HG03558 (cell line): Measurements from ENCODE around the gene ATP6V0D1.

Experiments
- ATAC-seq: cut with Tn5 transposase; IDR thresholded peaks from one replicate; pipeline ENCODE4 v1.9.1; 2021; ENCODE audit warnings: moderate number of reproducible peaks; ENCODE audit not compliant: unreplicated experiment; ENCODE audit errors: extremely low read depth

ATP6V0D1 gene

GRCh38 chr16:67463691-67464090 lies 17.3 kb downstream of the ATP6V0D1 start:
- ATAC-seq = no peak

DNA sequence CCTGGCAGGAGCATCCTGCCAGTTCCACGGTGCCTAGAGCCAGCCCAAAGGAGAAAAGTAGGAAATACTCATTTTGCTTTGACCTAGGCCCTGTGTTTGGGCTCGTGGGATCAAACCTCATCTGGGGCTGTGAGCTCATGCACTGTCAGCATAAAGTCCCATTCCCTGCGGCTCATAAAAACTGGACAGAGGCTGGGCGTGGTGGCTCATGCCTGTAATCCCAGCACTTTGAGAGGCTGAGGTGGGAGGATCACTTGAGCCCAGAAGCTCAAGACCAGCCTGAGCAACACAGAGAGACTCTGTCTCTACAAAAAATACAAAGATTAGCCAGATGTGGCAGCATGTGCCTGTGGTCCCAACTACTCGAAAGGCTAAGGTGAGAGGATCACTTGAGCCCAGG lies 17.9 kb downstream of the ATP6V0D1 start:
- no peak for ATAC-seq

GRCh38 chr16:67462279-67462655 lies 18.7 kb downstream of the ATP6V0D1 start:
- ATAC-seq = no peak

DNA sequence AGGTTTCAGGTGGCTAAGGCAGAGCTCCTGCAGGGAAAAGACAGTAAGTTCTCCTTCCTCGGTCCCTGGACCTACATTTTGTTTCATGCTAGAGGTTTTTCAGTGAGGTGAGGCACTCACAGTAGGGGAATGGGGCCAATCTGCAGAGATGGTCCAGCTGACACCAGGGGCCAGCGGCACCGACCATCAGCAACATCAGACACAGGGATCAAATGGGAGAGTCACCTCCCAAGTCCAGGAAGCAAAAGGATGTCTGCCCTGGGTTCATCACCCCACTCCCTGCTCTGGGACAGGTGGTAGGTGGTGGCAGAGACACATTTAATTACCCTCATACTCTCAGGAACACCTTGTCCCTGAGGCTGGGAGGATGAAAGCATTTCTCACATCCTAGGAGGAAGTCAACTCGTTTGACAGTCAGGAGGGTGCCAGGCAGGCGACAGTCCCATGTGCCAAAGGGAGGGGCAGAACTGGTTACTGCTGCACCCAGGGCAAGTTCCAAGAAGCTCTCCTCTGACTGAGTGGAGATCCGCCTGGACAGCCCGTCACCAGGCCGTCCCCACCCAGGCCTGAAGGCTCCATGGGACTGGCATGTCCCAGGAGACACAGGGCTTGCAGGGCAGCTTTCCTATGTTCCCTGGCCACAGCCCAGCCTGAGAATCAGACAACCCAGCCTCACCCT lies 19.2 kb downstream of the ATP6V0D1 start:
- ATAC-seq = no peak

GRCh38 chr16:67460961-67461360 lies 20.0 kb downstream of the ATP6V0D1 start:
- no peak for ATAC-seq

DNA sequence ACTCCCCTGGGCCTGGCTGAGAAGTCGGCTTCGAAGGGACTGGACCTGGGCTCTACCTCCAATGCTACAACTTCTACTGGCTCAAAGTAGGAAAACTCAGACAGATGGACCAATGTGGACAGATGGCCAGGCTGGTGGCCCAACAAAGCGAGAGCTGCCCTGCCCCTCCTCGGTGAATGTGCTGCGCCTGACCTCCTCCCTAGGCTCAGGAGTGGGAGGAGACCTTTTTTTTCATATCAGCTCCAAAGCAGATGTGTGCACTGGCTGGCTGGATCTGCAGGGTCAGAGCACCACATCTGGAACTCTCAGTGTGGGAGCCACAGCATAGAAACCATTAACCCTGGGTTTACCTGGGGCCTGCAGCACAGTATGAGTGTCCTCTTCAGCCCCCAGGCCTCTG lies 20.8 kb downstream of the ATP6V0D1 start:
- no peak for ATAC-seq

- no peak for ATAC-seq
These were observed 21.2 kb downstream of the ATP6V0D1 start for GRCh38 chr16:67459861-67460150.

DNA sequence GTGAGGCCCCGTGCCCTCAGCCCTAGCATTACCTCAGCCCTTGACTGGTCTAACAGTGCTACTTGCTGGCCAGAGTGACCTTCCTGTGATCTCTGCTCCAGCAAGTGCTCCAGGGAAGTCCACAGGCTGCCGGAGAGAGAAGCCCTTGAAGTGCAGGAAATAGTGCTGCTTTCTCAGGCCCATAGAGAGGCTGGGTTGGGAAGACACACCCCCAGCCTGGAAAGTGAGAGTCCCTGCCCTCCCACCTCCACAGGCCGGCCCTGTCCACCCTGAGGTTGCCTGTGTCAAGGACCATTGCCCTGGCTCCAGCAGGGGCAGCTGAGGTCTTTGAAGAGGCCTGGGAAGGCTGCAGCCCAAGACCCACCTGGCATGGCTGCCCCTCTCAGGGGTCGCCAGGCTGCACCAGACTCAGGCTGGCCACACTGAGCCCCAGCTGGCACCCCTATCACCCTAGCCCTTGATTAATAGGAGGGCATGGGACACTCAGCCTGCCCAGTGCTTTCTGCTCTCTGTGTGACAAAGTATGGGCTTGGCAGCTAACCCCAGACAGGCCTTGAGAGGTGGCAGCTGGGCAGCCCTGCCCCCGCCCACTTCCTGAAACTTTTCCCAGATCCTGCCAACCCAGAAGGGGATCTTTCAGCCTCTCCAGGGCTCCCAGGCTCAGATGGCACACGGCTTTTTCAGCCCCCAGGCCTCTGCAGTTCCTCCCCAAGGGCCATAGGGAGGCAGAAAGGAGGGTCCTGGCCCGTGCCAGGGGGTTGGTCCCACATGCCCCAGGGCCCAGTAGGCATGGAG lies 21.7 kb downstream of the ATP6V0D1 start:
- ATAC-seq = no peak

DNA sequence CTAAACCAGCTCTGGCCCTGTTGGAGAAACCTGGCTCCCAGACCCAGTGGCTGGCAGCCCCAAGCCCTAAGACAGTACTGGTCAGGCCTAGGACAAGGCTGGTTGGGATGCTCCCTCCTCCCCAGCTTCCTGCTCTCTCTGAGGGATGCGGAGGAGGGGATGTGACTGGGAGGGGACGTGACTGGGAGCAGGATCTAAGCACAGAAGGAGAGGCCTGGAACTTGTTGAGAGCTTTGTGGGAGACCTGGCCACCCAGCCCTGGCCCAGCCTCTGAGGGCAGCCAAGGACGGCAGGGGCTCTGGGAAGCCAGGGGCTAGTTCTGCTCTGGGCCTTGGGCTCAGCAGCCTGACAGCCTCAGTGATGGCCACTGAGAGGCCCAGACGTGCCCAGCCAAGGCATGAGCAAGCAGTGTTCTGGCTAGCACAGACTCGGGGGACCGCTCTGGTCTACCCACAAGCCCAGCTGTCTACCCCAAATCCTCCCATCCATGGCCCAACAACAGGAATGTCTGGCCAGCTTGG lies 22.8 kb downstream of the ATP6V0D1 start:
- no peak for ATAC-seq

GRCh38 chr16:67457611-67458010 lies 23.3 kb downstream of the ATP6V0D1 start:
- ATAC-seq = no peak

GRCh38 chr16:67456391-67457081 lies 24.4 kb downstream of the ATP6V0D1 start:
- no peak for ATAC-seq

GRCh38 chr16:67454852-67455251 lies 26.1 kb downstream of the ATP6V0D1 start:
- no peak for ATAC-seq

DNA sequence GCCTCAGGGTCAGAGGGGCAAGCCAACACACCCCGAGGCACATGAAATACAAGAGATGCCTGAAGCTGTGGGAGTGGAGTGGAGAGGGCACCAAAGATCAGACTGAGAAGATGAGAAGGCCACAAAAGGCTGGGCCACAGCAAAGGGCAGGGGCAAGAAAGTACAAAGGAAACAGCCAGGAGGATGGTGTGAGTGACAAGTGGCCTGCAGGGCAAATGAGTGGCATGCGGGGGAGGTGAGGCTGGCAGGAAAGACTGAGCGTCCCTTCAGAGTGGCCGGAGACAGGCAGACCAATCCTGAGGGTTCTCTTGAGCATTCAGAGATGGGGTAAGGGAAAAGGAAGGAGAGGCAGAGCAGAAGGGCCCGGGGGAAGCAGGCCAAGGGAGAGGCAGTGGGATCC lies 26.9 kb downstream of the ATP6V0D1 start:
- no peak for ATAC-seq

GRCh38 chr16:67451704-67452435 lies 29.1 kb downstream of the ATP6V0D1 start:
- ATAC-seq = no peak

GRCh38 chr16:67451061-67451703 lies 29.8 kb downstream of the ATP6V0D1 start:
- no peak for ATAC-seq

DNA sequence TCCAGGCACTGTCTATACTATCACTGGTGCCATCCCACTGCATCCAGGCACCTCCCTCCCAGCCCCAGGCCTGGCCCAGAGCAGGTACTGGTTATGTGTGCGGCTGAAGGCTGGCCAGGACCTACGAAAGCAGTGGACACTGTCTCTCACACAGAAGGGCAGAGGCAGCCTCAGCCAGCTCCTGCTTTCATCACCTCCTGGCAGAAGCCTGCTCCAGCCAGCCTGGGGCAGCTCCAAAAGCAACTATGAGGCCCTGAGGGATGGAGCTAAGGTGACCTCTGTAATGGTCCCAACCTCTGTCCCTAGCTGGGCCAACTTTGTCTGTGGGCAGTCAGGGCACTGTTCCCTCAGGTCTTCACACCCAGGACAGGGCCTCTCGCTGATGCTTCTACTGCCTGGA lies 31.2 kb downstream of the ATP6V0D1 start:
- no peak for ATAC-seq

DNA sequence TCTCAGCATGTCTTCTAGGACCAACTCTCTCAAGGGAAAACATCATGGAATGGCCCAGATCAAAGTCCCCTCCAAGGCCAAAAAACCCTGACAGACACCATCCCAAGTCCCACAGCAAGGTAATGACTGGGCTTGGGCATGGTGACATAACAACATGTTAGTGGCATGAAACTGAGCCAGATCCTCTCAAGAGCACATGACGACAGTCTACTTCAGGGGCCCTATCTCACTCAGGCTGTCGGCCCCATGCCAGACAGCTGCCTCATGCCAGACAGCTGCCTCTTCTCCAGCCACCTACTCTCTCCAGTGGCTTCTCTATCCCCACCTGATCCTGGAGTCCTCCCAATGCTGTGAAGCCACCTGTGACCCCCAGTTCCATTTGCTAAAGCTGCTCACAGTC lies 31.6 kb downstream of the ATP6V0D1 start:
- ATAC-seq = no peak

- ATAC-seq = no peak
These were observed 32.4 kb downstream of the ATP6V0D1 start for GRCh38 chr16:67448580-67448979.

DNA sequence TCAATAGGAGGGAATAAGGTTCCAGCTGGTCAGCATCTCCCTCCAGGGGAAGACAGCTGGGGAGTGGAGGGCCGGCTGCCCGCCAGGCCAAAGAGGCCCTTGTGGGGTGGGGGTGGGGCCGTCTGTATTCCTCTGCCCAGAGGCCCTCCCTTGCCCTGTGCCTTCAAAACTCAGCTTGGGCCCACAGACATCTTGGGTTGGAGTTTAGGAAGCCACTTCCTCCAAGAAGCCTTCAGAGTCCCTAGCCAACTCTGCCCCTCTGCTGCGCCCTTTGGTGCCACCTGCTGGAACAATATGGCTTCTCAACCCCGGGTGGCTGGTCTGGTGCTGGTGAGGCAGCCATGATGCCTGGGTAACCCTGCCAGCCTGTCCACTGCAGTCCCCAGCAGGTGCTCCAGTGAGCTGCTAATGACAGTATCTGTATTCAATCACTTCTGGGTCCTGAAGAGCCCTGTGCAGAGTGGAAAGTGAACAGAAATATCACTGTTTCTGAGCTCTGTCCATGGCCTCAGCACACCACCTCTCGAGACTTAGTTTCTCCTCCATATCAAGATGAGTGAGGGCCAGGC lies 33.4 kb downstream of the ATP6V0D1 start:
- no peak for ATAC-seq

- no peak for ATAC-seq
These were observed 33.9 kb downstream of the ATP6V0D1 start for GRCh38 chr16:67446968-67447507.
